WERI-Rb-1 (cell line): ENCODE data around the gene SYT11.

ENCODE experiments used
- DNase-seq: peaks from one replicate; pipeline ENCODE4 v3.0.0-alpha.2; 2020
- H3K27ac ChIP-seq: fragments of 250-450 bp; sonication (Bioruptor Pico); 2 replicates; pipeline ENCODE4 v1.5.1; 2020; ENCODE audit warnings: mild to moderate bottlenecking, moderate library complexity
- H3K27me3 ChIP-seq: fragments of 250-450 bp; sonication (Bioruptor Pico); 2 replicates; pipeline ENCODE4 v1.5.1; 2021; ENCODE audit warnings: mild to moderate bottlenecking, low read depth, moderate library complexity; ENCODE audit not compliant: insufficient read depth, severe bottlenecking
- H3K36me3 ChIP-seq: fragments of 250-450 bp; sonication (Bioruptor Pico); 2 replicates; pipeline ENCODE4 v1.5.1; 2020; ENCODE audit warnings: mild to moderate bottlenecking, moderate library complexity
- H3K4me3 ChIP-seq: 2 replicates; pipeline ENCODE4 v1.5.1; 2011; ENCODE audit warnings: low read depth, mild to moderate bottlenecking, control low read depth, low read length
- H3K9me3 ChIP-seq: fragments of 250-450 bp; sonication (Bioruptor Pico); 2 replicates; pipeline ENCODE4 v1.5.1; 2021; ENCODE audit warnings: mild to moderate bottlenecking, moderate library complexity; ENCODE audit not compliant: severe bottlenecking
- CTCF ChIP-seq: IDR thresholded peaks from 2 replicates; pipeline ENCODE4 v1.5.1; 2011; ENCODE audit warnings: low read depth, mild to moderate bottlenecking, control low read depth, inconsistent platforms, low read length

Gene SYT11

GRCh38 chr1:155897746-155898145, 38.4 kb downstream of the SYT11 start:
- Histone ChIP-seq H3K36me3 (peaks cover 58% of the 10 kb centered on the region), H3K27ac (no peak overlapping the region), H3K9me3 (no peaks in the 10 kb centered on the region), H3K4me3 (no peak overlapping the region), H3K27me3 (no peaks in the 10 kb centered on the region)
- no peak for DNase-seq
- no peak for TF ChIP-seq CTCF

- no peak overlapping the region for H3K4me3 ChIP-seq
- no peak for TF ChIP-seq CTCF
- H3K27ac ChIP-seq = no peak overlapping the region
- H3K27me3 ChIP-seq = no peaks in the 10 kb centered on the region
- peaks cover 69% of the 10 kb centered on the region for H3K36me3 ChIP-seq
- no peaks in the 10 kb centered on the region for H3K9me3 ChIP-seq
- no peak for DNase-seq
These were observed 39.5 kb downstream of the SYT11 start for GRCh38 chr1:155898888-155899287.

GRCh38 chr1:155899683-155900082, 40.3 kb downstream of the SYT11 start:
- no peaks in the 10 kb centered on the region for H3K9me3 ChIP-seq
- H3K4me3 ChIP-seq = no peak overlapping the region
- H3K36me3 ChIP-seq = peaks cover 77% of the 10 kb centered on the region
- no peak for DNase-seq
- no peak for TF ChIP-seq CTCF
- H3K27ac ChIP-seq = no peak overlapping the region
- H3K27me3 ChIP-seq = no peaks in the 10 kb centered on the region

- Histone ChIP-seq H3K27ac (no peak overlapping the region), H3K36me3 (peaks cover 82% of the 10 kb centered on the region), H3K27me3 (no peaks in the 10 kb centered on the region), H3K9me3 (no peaks in the 10 kb centered on the region), H3K4me3 (no peak overlapping the region)
- DNase-seq = no peak
- TF ChIP-seq CTCF = no peak
These were observed 40.8 kb downstream of the SYT11 start for GRCh38 chr1:155900161-155900560.

- Histone ChIP-seq H3K27ac (no peak overlapping the region), H3K4me3 (no peak overlapping the region), H3K27me3 (no peaks in the 10 kb centered on the region), H3K36me3 (peaks cover 99% of the 10 kb centered on the region), H3K9me3 (no peaks in the 10 kb centered on the region)
- no peak for TF ChIP-seq CTCF
- DNase-seq = no peak
These were observed 44.9 kb downstream of the SYT11 start for GRCh38 chr1:155904261-155904660.

- peaks cover 91% of the 10 kb centered on the region for H3K36me3 ChIP-seq
- DNase-seq = no peak
- no peaks in the 10 kb centered on the region for H3K9me3 ChIP-seq
- H3K27me3 ChIP-seq = no peaks in the 10 kb centered on the region
- H3K27ac ChIP-seq = no peak overlapping the region; the same call in 1 of the 2 replicates
- no peak for TF ChIP-seq CTCF
- no peak overlapping the region for H3K4me3 ChIP-seq
These were observed 50.5 kb downstream of the SYT11 start for GRCh38 chr1:155909894-155910293.
